ENCODE measurements around the gene IRF6.

The IRF6 gene

GRCh38 chr1:209756615-209757445 is 49.1 kb downstream of the IRF6 start:
- no peak for DNase-seq (ENCODE audit: low read depth)
- TF ChIP-seq CTCF (IDR thresholded peaks at IDR 0.05; ENCODE audit: control insufficient read depth, extremely low read depth, insufficient read depth): no peak
- no peak overlapping the region for H3K4me3 ChIP-seq (ENCODE audit: low read depth, low read length)

GRCh38 chr1:209755926-209756614 is 49.9 kb downstream of the IRF6 start, which contains the start of gene TRAF3IP3:
Gene TRAF3IP3 (plus strand): TSS chr1:209756053. CDS start chr1:209760040, 3,987 bp downstream.
- no peak for TF ChIP-seq CTCF (IDR thresholded peaks at IDR 0.05; ENCODE audit: control insufficient read depth, extremely low read depth, insufficient read depth)
- no peak within 1 kb of the TSS for H3K4me3 ChIP-seq (ENCODE audit: low read depth, low read length)
- DNase-seq (ENCODE audit: low read depth): no peak

DNA sequence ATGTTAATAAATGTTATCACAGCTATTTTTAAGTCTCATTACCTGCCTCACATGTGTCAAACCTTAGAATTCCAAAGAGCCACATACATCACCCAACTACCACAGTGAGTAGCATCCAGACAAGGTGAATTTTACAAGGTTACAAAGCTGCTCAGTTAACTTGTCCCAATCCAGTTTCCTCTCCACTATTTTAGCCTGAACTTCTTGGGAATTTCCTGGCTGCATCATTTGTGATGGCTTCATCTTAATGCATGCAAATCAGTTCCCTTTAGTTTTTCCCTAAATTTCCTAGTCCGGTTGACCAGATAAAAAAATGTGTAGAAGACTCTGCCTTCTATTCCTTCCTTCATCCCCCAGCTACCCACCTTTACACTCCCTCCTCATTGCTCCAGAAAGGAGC is 50.7 kb downstream of the IRF6 start:
- no peak for TF ChIP-seq CTCF (IDR thresholded peaks at IDR 0.05; ENCODE audit: control insufficient read depth, extremely low read depth, insufficient read depth)
- no peak for DNase-seq (ENCODE audit: low read depth)
- H3K4me3 ChIP-seq (ENCODE audit: low read depth, low read length): no peak overlapping the region

GRCh38 chr1:209752890-209753289 is 53.1 kb downstream of the IRF6 start:
- TF ChIP-seq CTCF (IDR thresholded peaks at IDR 0.05; ENCODE audit: control insufficient read depth, extremely low read depth, insufficient read depth): no peak
- DNase-seq (ENCODE audit: low read depth): no peak
- no peak overlapping the region for H3K4me3 ChIP-seq (ENCODE audit: low read depth, low read length)

- H3K4me3 ChIP-seq (ENCODE audit: low read depth, low read length): no peak overlapping the region
- DNase-seq (ENCODE audit: low read depth): no peak
- no peak for TF ChIP-seq CTCF (IDR thresholded peaks at IDR 0.05; ENCODE audit: control insufficient read depth, extremely low read depth, insufficient read depth)
Observed at GRCh38 chr1:209751627-209752231, 54.2 kb downstream of the IRF6 start.

GRCh38 chr1:209749670-209750323 is 56.1 kb downstream of the IRF6 start:
- DNase-seq (ENCODE audit: low read depth): no peak
- no peak for TF ChIP-seq CTCF (IDR thresholded peaks at IDR 0.05; ENCODE audit: control insufficient read depth, extremely low read depth, insufficient read depth)
- no peak overlapping the region for H3K4me3 ChIP-seq (ENCODE audit: low read depth, low read length)

Measured in LNCaP clone FGC (cell line).